Measurements from ENCODE around the gene CREG2. TPM values are rescaled to one million over a fixed set of nuclear protein-coding genes. Genes with fewer than 3 reads are reported as not detected.

Gene CREG2
- total RNA-seq, 1 experiment from 2014 or later, result 12.3 TPM

DNA sequence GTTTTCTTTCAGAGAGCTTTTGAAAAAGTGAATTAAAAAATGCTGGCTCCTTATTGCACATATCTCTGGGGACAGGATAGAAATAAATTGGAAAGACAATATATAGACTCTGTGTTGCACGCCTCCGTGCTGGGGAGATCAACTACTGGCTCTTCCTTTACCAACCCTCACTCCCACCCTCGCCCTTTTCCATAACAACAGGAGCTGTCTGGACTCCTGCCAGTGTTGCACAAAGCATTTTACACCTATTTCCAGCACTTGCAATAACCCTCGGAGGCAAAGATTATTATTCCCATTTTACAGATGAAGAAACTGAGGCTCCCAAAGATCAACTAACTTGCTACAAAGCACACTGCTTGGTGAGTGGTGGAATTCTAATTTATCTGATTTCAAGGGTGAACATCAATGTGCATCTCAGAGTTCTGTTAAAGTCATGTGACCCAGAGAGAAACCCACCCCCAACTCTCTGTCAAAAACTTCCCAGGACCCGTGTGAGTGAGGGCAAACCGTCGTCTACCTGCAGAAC, 4.2 kb downstream of the CREG2 start:
- no TSS peak for BruUV-seq (replicated peaks)
- H3K4me2 ChIP-seq, result no peak overlapping the region
- no peaks in the 10 kb centered on the region for H4K20me1 ChIP-seq (ENCODE audit: insufficient read depth)
- no peak overlapping the region for H2AFZ ChIP-seq
- H3K36me3 ChIP-seq (ENCODE audit: low read depth), result peaks cover 4% of the 10 kb centered on the region; the same call in 1 of the 2 replicates
- ChIA-PET CTCF (no interaction called here), POLR2A (ENCODE audit: unreplicated experiment) (no interaction called here)
- peaks cover 3% of the 10 kb centered on the region; the same call in 1 of the 2 replicates for H3F3A ChIP-seq (ENCODE audit: insufficient read depth, low read depth)
- no peak overlapping the region for H3K4me3 ChIP-seq
- no peaks in the 10 kb centered on the region for H3K9me2 ChIP-seq (ENCODE audit: insufficient read depth)
- intact Hi-C loops (cut with micrococcal nuclease; ENCODE audit: unreplicated experiment), result no loop called here
- no peak overlapping the region for H3K27ac ChIP-seq
- H3K27me3 ChIP-seq (ENCODE audit: insufficient read depth, low read depth), result no peaks in the 10 kb centered on the region
- peaks cover 6% of the 10 kb centered on the region; the same call in 1 of the 2 replicates for H3K79me2 ChIP-seq (ENCODE audit: low read depth)
- TF ChIP-seq EZH2 (IDR thresholded peaks at IDR 0.05; ENCODE audit: low read depth), result no peak
- TF ChIP-seq, protein P1, sequence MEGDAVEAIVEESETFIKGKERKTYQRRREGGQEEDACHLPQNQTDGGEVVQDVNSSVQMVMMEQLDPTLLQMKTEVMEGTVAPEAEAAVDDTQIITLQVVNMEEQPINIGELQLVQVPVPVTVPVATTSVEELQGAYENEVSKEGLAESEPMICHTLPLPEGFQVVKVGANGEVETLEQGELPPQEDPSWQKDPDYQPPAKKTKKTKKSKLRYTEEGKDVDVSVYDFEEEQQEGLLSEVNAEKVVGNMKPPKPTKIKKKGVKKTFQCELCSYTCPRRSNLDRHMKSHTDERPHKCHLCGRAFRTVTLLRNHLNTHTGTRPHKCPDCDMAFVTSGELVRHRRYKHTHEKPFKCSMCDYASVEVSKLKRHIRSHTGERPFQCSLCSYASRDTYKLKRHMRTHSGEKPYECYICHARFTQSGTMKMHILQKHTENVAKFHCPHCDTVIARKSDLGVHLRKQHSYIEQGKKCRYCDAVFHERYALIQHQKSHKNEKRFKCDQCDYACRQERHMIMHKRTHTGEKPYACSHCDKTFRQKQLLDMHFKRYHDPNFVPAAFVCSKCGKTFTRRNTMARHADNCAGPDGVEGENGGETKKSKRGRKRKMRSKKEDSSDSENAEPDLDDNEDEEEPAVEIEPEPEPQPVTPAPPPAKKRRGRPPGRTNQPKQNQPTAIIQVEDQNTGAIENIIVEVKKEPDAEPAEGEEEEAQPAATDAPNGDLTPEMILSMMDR (conservative IDR thresholded peaks at IDR 0.05), result no peak
- H3K9me3 ChIP-seq (ENCODE audit: insufficient read depth, low read depth), result no peaks in the 10 kb centered on the region
- no peak for DNase-seq
- H3K4me1 ChIP-seq (replicated peaks; ENCODE audit: insufficient read depth), result peaks cover 19% of the 10 kb centered on the region

DNA sequence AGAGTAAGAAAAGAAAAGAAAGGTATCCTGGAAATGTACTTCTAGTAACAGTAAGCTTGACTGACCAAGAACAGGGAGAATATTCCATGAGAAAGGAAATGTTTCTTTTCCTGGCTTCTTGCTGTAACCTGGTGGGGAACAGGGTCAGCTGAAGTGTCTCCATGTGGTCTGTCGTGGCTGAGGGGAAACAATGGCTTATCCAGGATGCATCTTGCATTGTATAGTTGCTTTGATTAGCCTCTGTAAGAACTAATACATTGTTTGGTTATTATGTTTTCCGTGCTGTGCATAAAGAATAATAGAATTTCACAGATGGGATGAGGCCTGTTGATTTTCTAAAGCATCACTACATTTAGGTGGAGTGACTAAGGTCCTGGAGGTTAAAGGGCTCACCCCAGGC, 4.9 kb downstream of the CREG2 start:
- H3K27me3 ChIP-seq (ENCODE audit: insufficient read depth, low read depth), result no peaks in the 10 kb centered on the region
- TF ChIP-seq, protein P1 (conservative IDR thresholded peaks at IDR 0.05), result no peak
- no peak overlapping the region for H3K4me2 ChIP-seq
- peaks cover 6% of the 10 kb centered on the region; the same call in 1 of the 2 replicates for H3K79me2 ChIP-seq (ENCODE audit: low read depth)
- ChIA-PET POLR2A (ENCODE audit: unreplicated experiment) (interaction anchor here (0.6 kb wide), 1 partner anchor 549 kb away, joined by 10 read pairs; no protein-coding TSS in a partner anchor), CTCF (no interaction called here)
- no peak overlapping the region for H3K4me3 ChIP-seq
- intact Hi-C loops (cut with micrococcal nuclease; ENCODE audit: unreplicated experiment), result no loop called here
- H3K9me2 ChIP-seq (ENCODE audit: insufficient read depth), result no peaks in the 10 kb centered on the region
- no peak overlapping the region for H2AFZ ChIP-seq
- no TSS peak for BruUV-seq (replicated peaks)
- no peak overlapping the region for H3K27ac ChIP-seq
- peaks cover 4% of the 10 kb centered on the region; the same call in 1 of the 2 replicates for H3K36me3 ChIP-seq (ENCODE audit: low read depth)
- H3F3A ChIP-seq (ENCODE audit: insufficient read depth, low read depth), result no peaks in the 10 kb centered on the region; the same call in 1 of the 2 replicates
- H3K4me1 ChIP-seq (replicated peaks; ENCODE audit: insufficient read depth), result peaks cover 14% of the 10 kb centered on the region
- no peaks in the 10 kb centered on the region for H4K20me1 ChIP-seq (ENCODE audit: insufficient read depth)
- no peak for DNase-seq
- H3K9me3 ChIP-seq (ENCODE audit: insufficient read depth, low read depth), result no peaks in the 10 kb centered on the region

- Histone ChIP-seq H3K36me3 (ENCODE audit: low read depth) (peaks cover 4% of the 10 kb centered on the region; the same call in 1 of the 2 replicates), H3K27ac (no peak overlapping the region), H3K9me2 (ENCODE audit: insufficient read depth) (no peaks in the 10 kb centered on the region), H2AFZ (no peak overlapping the region), H3K9me3 (ENCODE audit: insufficient read depth, low read depth) (no peaks in the 10 kb centered on the region), H3K4me3 (no peak overlapping the region), H3K79me2 (ENCODE audit: low read depth) (peaks cover 6% of the 10 kb centered on the region; the same call in 1 of the 2 replicates), H4K20me1 (ENCODE audit: insufficient read depth) (no peaks in the 10 kb centered on the region), H3K4me2 (no peak overlapping the region), H3F3A (ENCODE audit: insufficient read depth, low read depth) (no peaks in the 10 kb centered on the region), H3K4me1 (replicated peaks; ENCODE audit: insufficient read depth) (peaks cover 3% of the 10 kb centered on the region; the same call in 1 of the 2 replicates), H3K27me3 (ENCODE audit: insufficient read depth, low read depth) (no peaks in the 10 kb centered on the region)
- no peak for TF ChIP-seq EZH2 (IDR thresholded peaks at IDR 0.05; ENCODE audit: low read depth)
- TF ChIP-seq, protein P1 (conservative IDR thresholded peaks at IDR 0.05), result no peak
- DNase-seq, result no peak
- intact Hi-C loops (cut with micrococcal nuclease; ENCODE audit: unreplicated experiment), result no loop called here
- ChIA-PET POLR2A (ENCODE audit: unreplicated experiment) (no interaction called here), CTCF (no interaction called here)
- BruUV-seq (replicated peaks), result no TSS peak
These were observed 6.9 kb downstream of the CREG2 start for GRCh38 chr2:101380376-101380775.
